Left lung (tissue), 10 donors: ENCODE measurements around the gene LANCL3. TPM values are rescaled to one million over a fixed set of nuclear protein-coding genes. Genes with fewer than 3 reads are reported as not detected.
"Not testable (repeated sequence)": the region's sequence is repeated elsewhere in the genome, so short reads cannot be mapped to it uniquely, and the experiment has no call there.

Experiments used
- ATAC-seq: fragments of 200-7000 bp; cut with Tn5 transposase; one replicate; pipeline ENCODE4 v1.9.1; 2020; ENCODE audit warnings: moderate library complexity
- DNase-seq, 4 donors: peaks; one replicate each; pipeline ENCODE4 v3.0.0-alpha.2; 2013 to 2020
- H3K27ac ChIP-seq, 2 donors: fragments of 200-600 bp; sonication (generic) in 1 of 2; one replicate each; pipeline versions ENCODE4 v1.5.0 to v1.8.0; 2020 to 2021
- H3K27me3 ChIP-seq, 2 donors: fragments of 200-600 bp; sonication (generic) in 1 of 2; one replicate each; pipeline versions ENCODE4 v1.5.0 to v1.8.0; 2020 to 2021
- H3K36me3 ChIP-seq, 2 donors: fragments of 200-600 bp; sonication (generic) in 1 of 2; one replicate each; pipeline versions ENCODE4 v1.5.0 to v1.8.0; 2020 to 2021
- H3K4me1 ChIP-seq, 2 donors: fragments of 200-600 bp; one replicate each; pipeline ENCODE4 v1.8.0; 2021
- H3K4me3 ChIP-seq, 2 donors: fragments of 200-600 bp; sonication (generic) in 1 of 2; one replicate each; pipeline versions ENCODE4 v1.5.0 to v1.8.0; 2020 to 2021; ENCODE audit warnings: mild to moderate bottlenecking in 1 of 2
- H3K9me3 ChIP-seq, 2 donors: fragments of 200-600 bp; sonication (generic) in 1 of 2; one replicate each; pipeline versions ENCODE4 v1.5.0 to v1.8.0; 2020 to 2021
- intact Hi-C, 2 donors: fragments of 100-400 bp; cut with DNase I; formaldehyde crosslinking; loops; one replicate each; pipeline versions ENCODE4 v1.11.2 to v1.14.2; 2022
- polyA plus RNA-seq, 6 donors: library from polyadenylated mRNA; unstranded; fragments of 120-200 nt; gene quantifications; one replicate each; pipeline ENCODE4 v1.2.1, GENCODE V29; 2013; ENCODE audit not compliant: insufficient read length in 6 of 6
- total RNA-seq, 2 donors: library from RNA; stranded (reverse); fragmentation: NEBNext Ultra II Directional; extraction: Animal tissue kit (Norgen Biotek cat#: 25700); gene quantifications; one replicate each; pipeline ENCODE4 v1.2.1, GENCODE V29; 2021
- TF ChIP-seq, protein P1 (sequence below), 2 donors: fragments of 200-600 bp; sonication (generic) in 1 of 2; IDR thresholded peaks; one replicate each; pipeline versions ENCODE4 v1.5.0 to v1.8.0; 2021; ENCODE audit warnings: antibody characterized with exemption in 2 of 2
- donor health status: DM: no; HTN: yes; CAD: no.
- donor health status: DM: no; HTN: no; CAD: no.

LANCL3 gene
- total and polyA plus RNA-seq, 8 donors, result 0.76 to 4.3 (median 3.4) TPM

GRCh38 chrX:37646254-37646653, 74.8 kb downstream of the LANCL3 start:
- Histone ChIP-seq H3K4me1 (no peaks in the 10 kb centered on the region), H3K4me3 (no peak overlapping the region), H3K27me3 (no peaks in the 10 kb centered on the region), H3K36me3 (no peaks in the 10 kb centered on the region), H3K27ac (no peak overlapping the region), H3K9me3 (no peaks in the 10 kb centered on the region)
- intact Hi-C loops, result no loop called here
- no peak for ATAC-seq
- DNase-seq, result no peak
- TF ChIP-seq, protein P1, sequence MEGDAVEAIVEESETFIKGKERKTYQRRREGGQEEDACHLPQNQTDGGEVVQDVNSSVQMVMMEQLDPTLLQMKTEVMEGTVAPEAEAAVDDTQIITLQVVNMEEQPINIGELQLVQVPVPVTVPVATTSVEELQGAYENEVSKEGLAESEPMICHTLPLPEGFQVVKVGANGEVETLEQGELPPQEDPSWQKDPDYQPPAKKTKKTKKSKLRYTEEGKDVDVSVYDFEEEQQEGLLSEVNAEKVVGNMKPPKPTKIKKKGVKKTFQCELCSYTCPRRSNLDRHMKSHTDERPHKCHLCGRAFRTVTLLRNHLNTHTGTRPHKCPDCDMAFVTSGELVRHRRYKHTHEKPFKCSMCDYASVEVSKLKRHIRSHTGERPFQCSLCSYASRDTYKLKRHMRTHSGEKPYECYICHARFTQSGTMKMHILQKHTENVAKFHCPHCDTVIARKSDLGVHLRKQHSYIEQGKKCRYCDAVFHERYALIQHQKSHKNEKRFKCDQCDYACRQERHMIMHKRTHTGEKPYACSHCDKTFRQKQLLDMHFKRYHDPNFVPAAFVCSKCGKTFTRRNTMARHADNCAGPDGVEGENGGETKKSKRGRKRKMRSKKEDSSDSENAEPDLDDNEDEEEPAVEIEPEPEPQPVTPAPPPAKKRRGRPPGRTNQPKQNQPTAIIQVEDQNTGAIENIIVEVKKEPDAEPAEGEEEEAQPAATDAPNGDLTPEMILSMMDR (IDR thresholded peaks at IDR 0.05), result no peak

- H3K27ac ChIP-seq, intact Hi-C loops: not testable (repeated sequence)
Measured at GRCh38 chrX:37650879-37651278, 79.4 kb downstream of the LANCL3 start.

GRCh38 chrX:37651921-37652452, 80.5 kb downstream of the LANCL3 start:
- no peaks in the 10 kb centered on the region for H3K9me3 ChIP-seq
- TF ChIP-seq, protein P1 (IDR thresholded peaks at IDR 0.05), result no peak
- H3K27ac ChIP-seq, result no peak overlapping the region
- no peak for DNase-seq
- H3K4me3 ChIP-seq, result no peak overlapping the region
- H3K4me1 ChIP-seq, result no peaks in the 10 kb centered on the region
- intact Hi-C loops, result no loop called here
- H3K27me3 ChIP-seq, result no peaks in the 10 kb centered on the region
- ATAC-seq, result no peak
- no peaks in the 10 kb centered on the region for H3K36me3 ChIP-seq

More at GRCh38 chrX:37650879-37651278, 79.4 kb downstream of the LANCL3 start:
- not testable (repeated sequence) for H3K9me3 ChIP-seq, DNase-seq, H3K4me3 ChIP-seq, H3K4me1 ChIP-seq, ATAC-seq, H3K27me3 ChIP-seq, H3K36me3 ChIP-seq

GRCh38 chrX:37652589-37653231, 81.2 kb downstream of the LANCL3 start:
- intact Hi-C loops, result no loop called here
- DNase-seq (no peak), ATAC-seq (no peak)
- Histone ChIP-seq H3K27ac (no peak overlapping the region), H3K27me3 (no peaks in the 10 kb centered on the region), H3K4me1 (no peaks in the 10 kb centered on the region), H3K4me3 (no peak overlapping the region), H3K9me3 (no peaks in the 10 kb centered on the region), H3K36me3 (no peaks in the 10 kb centered on the region)
- TF ChIP-seq, protein P1 (IDR thresholded peaks at IDR 0.05), result no peak

GRCh38 chrX:37653397-37654085, 82.1 kb downstream of the LANCL3 start:
- H3K36me3 ChIP-seq, result no peaks in the 10 kb centered on the region
- H3K27me3 ChIP-seq, result no peaks in the 10 kb centered on the region
- DNase-seq (no peak), ATAC-seq (no peak)
- intact Hi-C loops, result no loop called here
- H3K27ac ChIP-seq, result no peak overlapping the region
- no peak overlapping the region for H3K4me3 ChIP-seq
- TF ChIP-seq, protein P1 (IDR thresholded peaks at IDR 0.05), result no peak
- no peaks in the 10 kb centered on the region for H3K4me1 ChIP-seq
- H3K9me3 ChIP-seq, result no peaks in the 10 kb centered on the region
